ENCODE measurements around the gene DKK3.
"Not testable (repeated sequence)": the region's sequence is repeated elsewhere in the genome, so short reads cannot be mapped to it uniquely, and the experiment has no call there.

DKK3 gene

DNA sequence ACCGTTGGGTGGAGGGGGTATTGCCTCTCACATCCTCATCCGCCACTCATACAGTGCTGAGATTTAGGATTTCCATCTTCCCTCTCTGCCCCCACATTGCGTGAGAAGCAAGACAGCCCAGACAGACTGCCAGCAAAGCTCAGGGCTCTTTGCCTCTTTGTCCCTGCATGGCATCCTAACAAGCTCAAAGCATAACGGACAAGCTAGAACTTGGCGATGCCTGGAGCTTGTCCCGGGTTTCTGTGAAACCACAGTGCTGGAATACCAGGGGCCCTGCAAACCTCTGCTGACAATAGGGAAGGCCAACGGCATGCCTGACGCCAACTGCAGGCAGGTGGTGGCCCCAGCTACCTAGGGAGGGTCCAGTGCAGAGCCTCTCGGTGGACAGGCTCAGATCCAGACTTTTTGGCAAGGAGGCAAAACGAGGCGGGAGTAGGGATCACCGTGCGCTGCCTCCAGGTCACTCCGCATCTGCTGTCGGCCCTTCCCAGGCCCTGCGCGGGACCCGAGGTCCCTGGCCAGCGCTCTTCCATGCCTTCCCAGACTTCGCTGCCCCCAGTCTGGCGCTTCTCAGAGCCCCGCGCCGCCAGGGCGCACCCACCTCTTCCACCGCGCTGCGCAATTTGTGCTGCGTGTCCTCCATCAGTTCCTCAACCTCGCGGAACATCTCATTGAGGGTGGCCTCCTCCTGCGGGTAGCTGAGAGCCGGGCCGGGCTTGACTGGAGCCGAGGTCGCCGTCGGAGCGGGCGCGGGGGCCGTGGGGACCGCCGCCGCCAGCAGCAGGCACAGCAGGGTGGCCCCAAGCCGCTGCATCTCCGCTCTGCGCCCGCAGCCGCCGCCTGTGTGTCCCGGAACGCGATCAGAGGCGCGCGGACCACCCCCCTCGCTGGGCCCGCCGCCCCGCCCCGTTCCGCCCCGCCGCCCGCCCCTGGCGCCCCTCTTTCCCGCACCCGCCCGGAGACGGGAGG lies at the start of gene DKK3:
Gene DKK3, minus strand, starts transcription at position 858 of the 969 bp plus-strand sequence. Its CDS starts 44 bp downstream, at position 814.
- no peak for DNase-seq (ENCODE audit: low read depth in 2 of 2)

DNA sequence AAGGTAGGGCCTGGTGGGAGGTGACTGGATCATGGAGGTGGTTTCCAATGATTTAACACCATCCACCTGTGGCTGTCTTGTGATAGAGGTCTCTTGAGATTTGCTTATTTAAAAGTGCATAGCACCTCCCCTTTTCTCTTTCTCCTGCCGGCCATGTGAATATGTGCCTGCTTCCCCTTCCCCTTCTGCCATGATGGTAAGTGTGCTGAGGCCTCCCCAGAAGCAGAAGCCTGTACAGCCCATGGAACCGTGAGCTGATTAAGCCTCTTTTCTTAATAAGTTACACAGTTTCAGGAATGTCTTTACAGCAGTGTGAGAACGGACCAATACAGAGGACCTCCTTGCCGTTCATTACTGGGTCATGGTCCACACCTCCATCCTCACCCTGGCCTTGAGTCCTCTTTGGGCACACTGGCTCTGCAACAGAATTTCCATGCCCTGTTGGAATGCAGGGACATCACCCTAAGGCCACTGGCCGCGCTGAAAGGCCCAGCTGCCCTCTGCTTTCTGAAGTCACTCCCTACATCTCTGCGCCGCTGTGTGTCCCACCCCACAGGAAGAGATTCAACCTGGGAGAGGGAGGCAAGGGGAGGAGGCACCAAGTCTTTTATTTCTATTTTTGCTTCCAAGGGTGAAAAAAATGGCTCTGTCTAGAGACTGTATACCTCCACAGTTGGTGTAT lies 49.0 kb upstream of the DKK3 start:
- DNase-seq (ENCODE audit: low read depth in 2 of 2), result no peak

DNA sequence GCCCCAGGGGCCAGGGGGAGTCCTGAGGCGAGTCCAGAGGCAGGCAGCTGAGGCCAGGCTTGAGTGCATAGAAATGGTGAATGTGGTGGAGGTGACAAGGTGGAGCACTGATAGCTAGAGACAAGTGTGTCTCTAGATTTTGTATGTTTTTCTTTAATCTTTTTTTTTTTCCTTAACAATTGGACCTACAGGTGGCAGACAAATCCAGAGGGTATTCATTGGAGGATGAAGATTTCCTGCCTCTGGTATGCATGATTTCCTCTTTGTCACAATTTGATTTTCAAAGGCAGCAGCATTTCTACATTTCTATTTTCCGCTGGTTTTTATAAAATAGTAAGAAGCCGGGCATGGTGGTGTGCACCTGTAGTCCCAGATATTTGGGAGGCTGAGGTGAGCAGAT lies 47.7 kb upstream of the DKK3 start:
- no peak for DNase-seq (ENCODE audit: low read depth in 2 of 2)

DNA sequence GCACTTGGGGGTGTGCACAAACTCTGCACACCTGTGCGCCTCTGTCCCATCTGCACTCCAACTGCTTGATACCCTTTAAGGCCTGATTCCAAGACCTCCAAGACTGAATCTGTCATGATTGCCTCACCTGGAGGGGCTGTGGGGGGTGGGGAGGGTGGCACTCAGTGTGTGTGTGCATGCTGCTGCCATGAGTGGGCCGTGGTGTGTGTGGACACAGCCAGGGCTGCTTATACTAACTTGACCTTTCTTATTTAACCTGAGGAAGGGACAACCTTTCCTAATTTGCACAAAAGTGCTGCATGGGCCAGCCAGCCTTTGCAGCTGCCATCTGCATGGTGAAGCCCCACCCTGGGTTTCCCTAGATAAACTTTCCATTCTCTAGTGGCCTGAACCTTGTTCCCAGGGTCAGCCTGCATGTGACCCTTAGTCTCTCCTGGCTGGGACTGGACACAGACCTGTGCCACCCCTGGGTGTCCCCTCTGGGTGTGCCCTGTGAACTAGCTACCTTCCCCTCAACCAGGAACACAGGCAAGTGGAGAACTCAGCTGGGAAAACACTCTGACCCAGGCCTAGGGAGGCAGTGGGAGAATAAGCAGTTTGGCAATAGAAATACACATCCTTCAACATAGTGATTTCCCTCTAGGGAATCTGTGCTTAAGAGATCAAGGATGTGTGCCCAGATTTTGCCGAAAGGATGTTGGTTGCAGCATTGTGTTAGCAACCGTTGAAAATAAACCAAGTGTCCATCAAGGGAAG lies 45.4 kb upstream of the DKK3 start:
- no peak for DNase-seq (ENCODE audit: low read depth in 2 of 2)

DNA sequence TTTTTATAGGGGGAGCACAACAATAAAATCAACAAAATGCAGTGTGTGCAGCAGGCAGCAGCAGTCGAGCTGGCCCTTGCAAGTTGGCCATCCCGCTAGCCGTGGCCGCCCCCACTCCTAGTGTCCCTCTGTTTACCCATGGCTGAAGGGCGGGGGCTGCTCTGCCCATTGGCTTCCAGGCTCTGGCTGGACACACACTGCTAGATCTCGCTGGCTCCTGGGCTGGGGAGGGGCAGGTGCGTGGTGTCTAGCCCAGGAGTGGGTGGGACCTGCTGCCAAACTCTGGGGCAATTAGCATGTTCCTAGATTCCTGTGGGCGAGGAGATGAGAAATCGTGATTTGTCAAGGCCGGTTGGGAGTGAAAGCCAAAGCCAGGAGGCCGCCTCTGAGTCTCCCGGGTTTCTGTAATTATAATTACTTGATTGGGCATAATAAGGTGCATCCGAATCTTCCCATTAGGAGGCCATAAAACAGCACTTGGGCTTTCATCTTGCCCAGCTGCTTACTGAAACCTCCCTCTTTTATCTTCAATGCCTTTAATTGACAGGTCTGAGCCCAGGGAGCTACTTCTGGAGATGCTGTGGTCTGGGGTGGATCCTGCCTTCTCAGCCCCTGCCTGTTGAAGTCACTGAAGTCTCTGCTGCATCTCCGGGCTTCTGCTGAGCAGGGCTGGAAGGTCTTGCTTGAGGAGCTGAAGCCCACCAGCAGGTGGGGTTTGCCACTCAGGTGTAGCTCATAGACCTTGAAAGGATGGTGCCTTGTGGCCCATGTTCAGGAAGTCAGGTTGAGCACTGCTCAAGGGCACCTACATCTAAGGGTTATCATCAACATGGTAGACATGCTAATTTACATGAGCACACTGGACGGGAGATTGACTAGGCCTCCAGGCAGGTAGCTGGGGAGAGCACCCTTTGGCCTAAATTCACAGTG lies 44.5 kb upstream of the DKK3 start:
- DNase-seq (ENCODE audit: low read depth in 2 of 2), result no peak

DNA sequence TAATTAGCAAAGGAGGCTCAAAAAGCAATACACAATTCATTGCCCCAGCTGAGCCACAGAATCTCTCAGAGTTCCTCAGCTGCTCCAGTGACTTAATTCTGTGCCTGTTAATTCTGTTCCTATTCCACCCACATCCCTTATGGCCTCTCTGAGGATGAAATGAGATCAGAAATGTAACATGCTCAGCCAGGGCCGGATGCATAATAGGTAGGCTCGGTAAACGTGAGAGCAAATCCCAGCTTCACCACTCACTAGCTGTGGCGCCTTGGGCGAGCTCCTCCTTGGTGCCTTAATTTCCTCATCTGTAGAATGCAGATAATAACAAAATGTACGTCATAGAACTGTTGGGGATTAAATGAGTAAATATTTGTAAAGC lies 42.8 kb upstream of the DKK3 start:
- DNase-seq (ENCODE audit: low read depth in 2 of 2), result no peak

DNA sequence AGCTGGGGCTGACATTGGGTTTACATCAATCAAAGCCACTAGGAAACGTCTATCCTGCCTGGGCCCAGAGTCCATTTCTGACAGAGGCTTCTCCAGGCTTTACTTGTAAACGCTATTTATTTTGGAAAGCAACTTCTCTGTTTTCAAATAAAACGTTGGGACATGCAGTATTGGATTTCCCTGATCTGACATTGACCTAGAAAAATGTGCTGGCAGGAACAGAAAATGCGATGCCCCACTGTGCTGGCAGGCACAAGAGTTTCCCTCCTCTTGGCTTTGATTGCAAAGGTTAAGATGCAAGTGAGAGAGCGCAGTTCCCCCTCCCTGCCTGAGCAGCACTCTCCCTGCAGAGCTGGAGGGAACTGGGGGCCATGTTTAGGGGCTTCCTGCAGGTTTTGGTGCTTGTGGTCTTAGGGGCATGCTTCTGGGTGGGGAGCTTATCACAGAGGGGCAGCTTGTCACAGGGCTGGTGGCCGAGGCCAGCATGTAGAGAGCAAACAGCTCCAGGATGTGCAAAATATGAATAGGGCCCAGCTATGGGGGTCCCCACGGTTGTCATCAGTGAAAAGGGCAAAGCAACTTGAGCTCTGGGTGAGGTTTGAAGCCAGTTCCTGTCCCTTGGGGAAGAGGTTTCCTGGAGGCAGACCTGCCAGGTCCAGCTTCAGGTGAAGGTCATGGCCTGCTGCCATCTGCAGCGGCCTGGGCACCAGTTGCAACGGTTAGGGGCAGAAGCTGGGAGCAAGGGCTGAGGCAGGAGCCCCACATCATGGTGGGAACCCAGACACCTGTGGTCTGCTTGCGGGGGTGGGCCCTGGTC lies 42.3 kb upstream of the DKK3 start:
- no peak for DNase-seq (ENCODE audit: low read depth in 2 of 2)

DNA sequence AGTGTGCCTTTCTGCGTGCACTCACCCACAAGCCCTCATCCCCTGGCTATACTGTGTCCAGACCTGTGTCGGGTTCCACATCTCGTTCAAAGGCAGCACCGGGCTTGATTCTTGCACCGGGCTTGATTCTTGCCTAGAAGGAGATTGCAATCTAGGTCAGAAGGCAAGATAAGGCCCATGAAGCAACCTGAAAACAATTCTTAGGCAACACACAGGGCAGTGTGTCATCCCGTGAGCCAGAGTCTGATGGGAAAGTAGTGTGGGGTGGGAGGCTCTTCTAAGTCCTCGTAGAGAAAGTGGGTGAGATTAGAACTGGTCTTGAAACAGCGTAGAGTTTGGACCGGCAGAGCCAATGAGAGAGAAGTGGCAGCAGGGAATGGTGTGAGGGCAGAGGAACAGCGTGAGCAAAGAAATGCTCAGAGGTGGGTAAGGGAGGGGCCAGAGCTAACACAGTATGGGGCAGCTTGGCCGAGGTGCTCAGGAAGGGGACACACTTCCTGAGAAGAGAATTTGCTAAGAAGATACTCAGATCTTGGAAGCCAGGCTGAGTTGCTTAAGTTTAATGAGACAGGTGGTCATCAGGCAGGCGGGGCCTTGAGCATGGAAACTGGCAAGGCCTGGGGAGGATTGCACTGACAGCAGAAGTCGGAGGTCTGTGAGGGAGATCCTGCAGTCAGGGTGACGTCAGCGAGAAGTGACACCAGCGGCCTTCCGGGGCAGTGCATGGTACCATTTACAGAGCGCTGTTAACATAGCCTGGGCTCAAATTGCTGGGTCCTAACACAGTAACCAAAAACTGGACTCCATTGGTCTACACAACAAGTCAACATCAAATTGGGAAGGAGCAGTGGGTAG lies 40.7 kb upstream of the DKK3 start:
- no peak for DNase-seq (ENCODE audit: low read depth in 2 of 2)

DNA sequence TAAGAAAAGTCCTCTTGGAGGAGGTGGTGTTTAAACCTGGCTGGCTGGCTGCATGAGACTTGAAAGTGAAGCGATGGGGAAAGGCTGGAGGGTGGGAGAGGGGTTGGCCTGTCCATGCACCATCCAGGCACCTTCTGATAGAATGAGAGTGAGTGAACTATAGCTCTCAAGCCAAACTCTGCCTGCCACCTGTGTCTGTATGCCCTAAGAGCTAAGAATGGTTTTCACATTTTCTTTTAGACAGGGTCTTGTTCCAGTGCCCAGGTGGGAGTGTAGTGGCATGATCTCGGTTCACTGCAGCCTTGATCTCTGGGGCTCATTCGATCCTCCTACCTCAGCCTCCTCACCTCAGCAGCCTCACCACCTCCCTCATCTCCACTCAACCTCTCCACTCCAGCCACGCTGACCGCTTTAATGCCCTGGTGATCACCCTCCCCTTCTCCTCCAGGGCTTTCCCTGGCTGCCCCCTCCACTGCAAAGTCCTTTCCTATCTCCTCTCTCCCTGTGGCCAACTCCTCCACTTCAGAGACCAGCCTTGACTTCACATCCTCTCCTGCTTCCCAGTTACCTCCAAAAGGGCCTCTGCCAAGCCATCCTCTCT lies 38.3 kb upstream of the DKK3 start:
- DNase-seq (ENCODE audit: low read depth in 2 of 2), result no peak

DNA sequence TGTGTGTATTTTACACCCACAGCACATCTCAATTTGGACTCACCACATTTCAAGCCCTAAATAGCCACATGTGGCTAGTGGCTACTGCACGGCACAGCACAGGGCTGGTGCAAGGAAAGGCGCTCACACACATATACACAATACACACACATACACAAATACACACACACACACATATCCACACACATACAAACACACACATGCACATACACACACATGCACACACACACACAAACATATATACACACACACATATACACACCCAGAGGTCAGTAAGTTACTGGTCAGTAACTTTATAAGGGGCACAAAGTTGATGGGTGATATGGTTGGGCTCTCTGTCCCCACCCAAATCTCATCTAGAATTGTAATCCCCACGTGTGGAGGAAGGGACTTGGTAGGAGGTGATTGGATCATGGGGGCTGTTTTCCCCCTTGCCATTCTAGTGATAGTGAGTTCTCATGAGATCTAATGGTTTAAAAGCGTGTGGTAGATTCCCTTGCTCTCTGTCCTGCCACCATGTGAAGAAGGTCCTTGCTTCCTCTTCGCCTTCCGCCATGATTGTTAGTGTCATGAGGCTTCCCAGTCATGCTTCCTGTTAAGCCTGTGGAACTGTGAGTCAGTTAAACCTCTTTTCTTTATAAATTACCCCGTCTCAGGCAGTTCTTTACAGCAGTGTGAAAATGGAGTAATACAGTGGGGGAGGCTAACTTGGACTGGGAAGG lies 37.6 kb upstream of the DKK3 start:
- DNase-seq (ENCODE audit: low read depth in 2 of 2), result no peak

DNA sequence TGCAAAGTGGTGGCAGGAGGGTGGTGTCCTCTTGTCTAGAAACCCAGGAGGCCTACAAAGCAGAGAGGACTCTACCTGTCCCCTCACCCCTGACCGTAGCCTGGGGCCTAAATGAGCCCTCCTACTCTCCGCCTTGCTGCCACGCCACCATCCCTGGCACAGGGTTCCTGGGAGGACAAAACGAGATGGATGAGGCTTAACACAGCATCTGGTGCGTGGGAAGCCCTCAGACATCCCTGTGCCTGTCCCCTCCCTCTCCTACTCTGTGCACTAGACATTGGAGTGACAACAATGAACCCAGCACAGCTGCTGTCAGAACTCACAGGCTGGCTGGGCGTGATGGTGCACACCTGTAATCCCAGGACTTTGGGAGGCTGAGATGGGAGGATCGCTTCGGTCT lies 36.4 kb upstream of the DKK3 start:
- DNase-seq (ENCODE audit: low read depth in 2 of 2), result no peak

DNA sequence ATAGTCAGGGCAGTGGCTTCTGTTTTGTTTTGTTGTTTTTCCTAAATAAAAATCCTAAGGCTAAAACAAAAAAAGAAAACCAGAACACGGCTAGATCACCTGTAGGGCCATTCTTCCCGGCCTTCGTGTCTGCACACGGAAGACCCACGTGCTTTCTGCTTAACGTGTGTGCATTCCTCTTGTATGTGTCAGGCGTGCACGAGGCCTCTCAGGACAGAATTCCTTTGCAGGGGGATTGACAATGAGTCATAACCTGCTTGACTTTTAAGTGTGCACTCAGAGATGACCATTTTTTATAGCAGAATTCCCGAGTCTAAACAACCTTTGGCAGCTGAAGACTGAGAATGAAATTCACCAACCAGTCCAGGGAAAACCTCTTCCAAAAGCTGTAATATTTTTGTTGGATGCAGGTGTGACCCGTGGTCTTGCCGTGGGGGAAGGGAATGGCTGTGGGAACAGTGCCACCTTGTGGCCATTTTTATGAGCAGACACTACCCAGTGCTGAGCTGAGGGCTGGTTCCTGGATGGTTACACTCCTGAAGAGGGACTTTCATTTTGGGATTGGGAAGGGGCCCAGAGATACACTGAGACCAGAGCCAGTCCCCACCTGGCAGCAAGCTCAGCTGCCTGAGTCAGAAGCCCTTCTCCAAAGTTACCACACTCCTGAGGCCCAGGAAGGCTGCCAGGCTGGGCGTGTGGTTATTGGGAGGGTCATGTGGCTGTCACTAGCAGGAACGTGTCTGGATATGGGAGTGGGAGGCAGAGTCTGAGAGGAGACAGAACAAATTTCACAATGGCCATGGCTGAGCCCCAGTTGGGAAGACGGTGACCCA lies 35.7 kb upstream of the DKK3 start:
- DNase-seq (ENCODE audit: low read depth in 2 of 2), result peak; percentile 19 to 37

DNA sequence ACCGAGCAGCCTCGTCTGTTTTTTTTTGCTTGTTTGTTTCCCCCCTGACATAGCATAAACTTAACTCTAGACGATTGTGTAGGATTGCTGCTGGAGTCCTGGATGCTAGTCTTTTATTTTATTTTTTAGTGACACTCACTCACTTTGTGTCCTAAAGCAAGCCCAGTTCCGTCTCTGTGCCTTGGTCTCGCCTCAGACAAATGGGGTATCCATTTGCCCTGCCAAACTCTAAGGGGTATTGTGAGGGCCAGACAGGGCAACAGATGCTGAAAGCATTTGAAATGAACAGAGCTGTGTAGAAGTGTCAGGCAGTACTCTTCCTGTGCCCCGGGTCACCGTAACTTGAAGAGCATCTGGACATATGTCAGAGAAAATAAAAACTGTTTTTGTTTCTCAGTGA lies 34.8 kb upstream of the DKK3 start:
- no peak for DNase-seq (ENCODE audit: low read depth in 2 of 2)

DNA sequence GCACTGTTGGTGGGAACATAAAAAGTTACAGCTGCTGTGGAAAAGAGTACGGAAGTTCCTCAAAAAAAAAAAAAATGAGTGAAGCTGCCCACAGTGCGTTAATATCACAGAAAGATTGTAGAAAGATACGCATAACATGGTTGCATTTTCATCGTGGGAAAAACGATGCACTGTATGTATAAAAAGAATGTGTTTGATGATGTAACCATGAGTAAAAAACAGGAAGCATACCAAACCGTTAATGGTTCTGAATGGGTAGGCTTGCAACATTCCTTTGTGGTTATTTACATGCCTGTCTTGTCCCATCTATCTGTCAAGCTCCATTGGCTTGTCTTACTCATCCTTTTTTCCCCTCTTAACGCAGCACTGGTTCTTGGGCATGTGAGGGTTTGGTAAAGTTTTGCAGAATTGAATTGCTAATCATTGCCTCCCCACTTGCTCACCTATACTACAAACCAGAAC lies 33.8 kb upstream of the DKK3 start:
- no peak for DNase-seq (ENCODE audit: low read depth in 2 of 2)

DNA sequence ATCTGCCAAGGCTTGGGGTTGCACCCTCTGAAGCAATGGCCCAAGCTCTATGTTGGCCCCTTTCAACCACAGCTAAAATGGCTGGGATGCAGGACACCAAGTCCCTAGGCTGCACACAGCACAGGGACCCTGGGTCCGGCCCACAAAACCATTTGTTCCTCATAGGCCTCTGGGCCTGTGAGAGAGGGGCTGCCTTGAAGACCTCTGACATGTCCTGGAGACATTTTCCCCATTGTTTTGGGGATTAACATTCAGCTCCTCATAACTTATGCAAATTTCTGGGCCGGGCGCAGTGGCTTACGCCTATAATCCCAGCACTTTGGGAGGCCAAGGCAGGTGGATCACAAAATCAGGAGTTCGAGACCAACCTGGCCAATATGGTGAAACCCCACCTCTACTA lies 32.3 kb upstream of the DKK3 start:
- DNase-seq (ENCODE audit: low read depth in 2 of 2), result not testable (repeated sequence)

DNA sequence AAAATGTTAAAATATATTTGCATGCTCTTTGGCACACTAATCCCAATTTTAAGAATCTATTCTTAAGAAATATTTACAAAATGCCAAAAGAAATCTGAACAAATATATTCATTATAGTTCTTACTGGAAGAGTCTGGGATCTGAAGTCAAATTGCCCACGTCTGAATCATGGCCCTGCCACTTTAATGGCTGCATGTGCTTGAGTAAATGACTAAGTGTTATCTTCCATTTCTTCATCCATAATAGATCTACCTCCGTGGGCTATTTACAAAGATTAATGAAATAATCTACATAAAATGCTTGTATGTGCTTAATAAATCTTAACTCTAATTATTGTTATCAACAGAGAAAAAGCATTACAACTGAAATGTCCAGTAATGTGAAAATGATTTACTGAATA lies 24.5 kb upstream of the DKK3 start:
- DNase-seq (ENCODE audit: low read depth in 2 of 2), result no peak

DNA sequence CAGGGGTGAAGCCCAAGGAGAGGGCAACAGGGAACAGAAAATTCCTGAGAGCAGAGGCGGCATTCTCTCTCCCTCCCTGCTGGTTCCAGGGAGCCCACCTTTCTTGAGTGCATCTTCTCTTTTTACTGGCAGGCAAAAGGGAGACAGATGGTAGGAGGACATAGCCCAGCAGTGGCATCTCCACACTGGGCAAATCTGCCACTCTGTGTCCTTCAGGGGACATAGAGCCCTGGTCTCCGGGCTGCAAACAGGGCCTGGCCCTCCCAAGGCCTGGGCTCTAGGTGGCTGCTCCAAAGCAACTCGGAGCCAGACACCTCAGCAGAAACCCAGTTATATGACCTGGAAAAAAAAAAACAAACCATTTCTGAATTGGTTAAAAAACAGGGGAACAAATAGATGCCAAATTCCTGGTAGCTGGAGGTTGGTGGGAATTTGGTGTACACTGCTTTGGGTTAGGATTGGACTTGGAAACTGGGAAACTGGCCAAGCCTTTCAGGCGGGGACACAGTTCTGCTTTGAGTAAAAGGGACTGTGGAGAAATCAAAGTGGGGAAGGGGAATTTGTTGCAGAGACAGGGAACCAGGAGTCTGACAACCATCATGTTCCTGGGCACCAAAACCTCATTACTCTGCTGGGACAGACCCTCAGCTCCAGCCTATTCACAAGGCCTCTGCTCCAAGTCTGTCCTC lies 23.6 kb upstream of the DKK3 start:
- no peak for DNase-seq (ENCODE audit: low read depth in 2 of 2)

Measured in stimulated activated CD8-positive, alpha-beta memory T cell treated with anti-CD3 and anti-CD28 coated beads, Interleukin-15, amount 100 ng/mL, for 48 hours (primary cell).